Ovary (tissue), 3 donors: ENCODE results near the gene NCKAP1.

Experiments
- POLR2A ChIP-seq: fragments of 450-650 bp; IDR thresholded peaks from one replicate; pipeline ENCODE4 v1.6.1; 2017; ENCODE audit warnings: antibody characterized with exemption, mild to moderate bottlenecking, moderate library complexity
- TF ChIP-seq, protein P1 (sequence below), 3 donors: fragments of 450-650 bp in 2 of 3; fragments of 200-600 bp in 1 of 3; IDR thresholded peaks; one replicate each; pipeline versions ENCODE4 v1.5.1 to v1.8.0; 2016 to 2022; ENCODE audit warnings: antibody characterized with exemption in 3 of 3, mild to moderate bottlenecking in 1 of 3
- donor health status: DM: no; HTN: no; CAD: no.

GRCh38 chr2:182912518-182912915 is 125.7 kb downstream of the NCKAP1 start:
- TF ChIP-seq, protein P1, sequence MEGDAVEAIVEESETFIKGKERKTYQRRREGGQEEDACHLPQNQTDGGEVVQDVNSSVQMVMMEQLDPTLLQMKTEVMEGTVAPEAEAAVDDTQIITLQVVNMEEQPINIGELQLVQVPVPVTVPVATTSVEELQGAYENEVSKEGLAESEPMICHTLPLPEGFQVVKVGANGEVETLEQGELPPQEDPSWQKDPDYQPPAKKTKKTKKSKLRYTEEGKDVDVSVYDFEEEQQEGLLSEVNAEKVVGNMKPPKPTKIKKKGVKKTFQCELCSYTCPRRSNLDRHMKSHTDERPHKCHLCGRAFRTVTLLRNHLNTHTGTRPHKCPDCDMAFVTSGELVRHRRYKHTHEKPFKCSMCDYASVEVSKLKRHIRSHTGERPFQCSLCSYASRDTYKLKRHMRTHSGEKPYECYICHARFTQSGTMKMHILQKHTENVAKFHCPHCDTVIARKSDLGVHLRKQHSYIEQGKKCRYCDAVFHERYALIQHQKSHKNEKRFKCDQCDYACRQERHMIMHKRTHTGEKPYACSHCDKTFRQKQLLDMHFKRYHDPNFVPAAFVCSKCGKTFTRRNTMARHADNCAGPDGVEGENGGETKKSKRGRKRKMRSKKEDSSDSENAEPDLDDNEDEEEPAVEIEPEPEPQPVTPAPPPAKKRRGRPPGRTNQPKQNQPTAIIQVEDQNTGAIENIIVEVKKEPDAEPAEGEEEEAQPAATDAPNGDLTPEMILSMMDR (IDR thresholded peaks at IDR 0.05): no peak
- TF ChIP-seq POLR2A: no peak
